Glomerular visceral epithelial cell (primary cell): ENCODE data around the gene DOCK10.
"Not testable (repeated sequence)": the region's sequence is repeated elsewhere in the genome, so short reads cannot be mapped to it uniquely, and the experiment has no call there.

Source experiments
- DNase-seq: peaks from one replicate; pipeline ENCODE4 v3.0.0-alpha.2; 2016; ENCODE audit errors: extremely low spot score

The DOCK10 gene

DNA sequence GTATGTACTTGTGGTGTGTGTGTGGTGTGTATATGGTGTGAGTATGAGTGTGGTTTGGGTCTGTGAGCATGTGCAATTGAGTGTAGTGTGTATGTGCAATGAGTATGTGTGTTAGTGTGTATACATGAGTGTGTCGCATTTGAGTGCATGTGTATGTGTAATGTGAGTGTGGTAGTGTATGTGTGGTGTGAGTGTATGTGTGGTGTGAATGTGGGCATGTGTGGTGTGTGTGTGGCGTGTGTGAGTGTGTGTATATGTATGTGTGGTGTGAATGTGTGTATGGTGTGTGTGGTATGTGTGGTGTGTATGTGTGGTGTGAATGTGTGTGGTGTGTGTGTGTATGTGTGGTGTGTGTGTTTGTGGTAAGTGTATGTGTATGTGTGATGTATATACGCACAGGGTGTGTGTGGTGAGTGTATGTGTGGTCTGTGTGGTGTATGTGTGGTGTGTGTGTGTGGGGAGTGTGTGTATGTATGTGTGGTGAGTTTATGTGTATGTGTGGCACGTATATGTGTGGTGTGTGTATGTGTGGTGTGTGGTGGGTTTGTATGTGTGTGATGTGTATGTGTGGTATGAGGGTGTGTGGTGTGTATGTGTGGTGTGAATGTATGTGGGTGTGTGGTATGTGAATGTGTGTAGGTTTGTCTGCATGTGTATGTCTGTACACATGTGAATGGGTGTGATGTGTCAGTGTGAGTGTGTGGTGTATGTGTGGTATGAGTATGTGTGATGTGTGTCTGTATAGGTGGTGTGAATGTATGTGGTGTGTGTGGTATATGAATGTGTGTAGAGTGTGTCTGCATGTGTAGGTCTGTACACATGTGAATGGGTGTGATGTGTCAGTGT lies 123.4 kb downstream of the DOCK10 start:
- no peak for DNase-seq

DNA sequence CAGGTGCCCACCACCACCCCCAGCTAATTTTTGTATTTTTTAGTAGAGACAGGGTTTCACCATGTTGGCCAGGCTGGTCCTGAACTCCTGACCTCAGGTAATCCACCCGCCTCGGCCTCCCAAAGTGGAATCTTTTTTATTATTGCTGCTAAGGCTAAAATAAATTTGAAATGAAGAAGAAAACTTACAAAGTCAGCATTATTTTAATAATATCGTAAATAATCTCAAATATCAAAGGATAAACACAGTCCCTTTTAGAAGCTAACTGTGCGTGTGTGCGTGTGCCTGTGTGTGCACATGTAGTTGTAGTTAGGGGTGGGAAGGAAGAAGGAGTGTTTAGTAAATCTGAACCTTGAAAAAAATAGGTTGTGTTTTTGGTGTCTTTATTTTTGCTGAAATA lies 125.0 kb downstream of the DOCK10 start:
- not testable (repeated sequence) for DNase-seq

DNA sequence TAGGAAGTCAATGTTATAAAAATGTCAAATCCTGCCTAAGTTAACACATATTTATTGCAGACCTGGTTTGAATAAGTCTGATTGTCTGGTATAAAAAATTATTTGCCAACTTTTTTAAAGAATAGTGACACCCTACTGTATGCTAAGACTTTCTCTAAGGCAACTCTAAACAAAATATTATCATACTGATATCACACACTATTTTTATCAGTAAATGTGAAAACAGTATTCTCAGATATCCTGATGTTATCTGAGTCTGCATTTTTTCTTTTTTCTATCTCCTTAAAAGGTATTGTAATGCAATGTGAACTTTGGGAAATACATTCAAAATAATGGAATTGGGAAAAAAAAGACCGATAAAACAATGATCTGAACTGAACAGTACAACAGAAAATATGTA lies 127.1 kb downstream of the DOCK10 start:
- DNase-seq: no peak

DNA sequence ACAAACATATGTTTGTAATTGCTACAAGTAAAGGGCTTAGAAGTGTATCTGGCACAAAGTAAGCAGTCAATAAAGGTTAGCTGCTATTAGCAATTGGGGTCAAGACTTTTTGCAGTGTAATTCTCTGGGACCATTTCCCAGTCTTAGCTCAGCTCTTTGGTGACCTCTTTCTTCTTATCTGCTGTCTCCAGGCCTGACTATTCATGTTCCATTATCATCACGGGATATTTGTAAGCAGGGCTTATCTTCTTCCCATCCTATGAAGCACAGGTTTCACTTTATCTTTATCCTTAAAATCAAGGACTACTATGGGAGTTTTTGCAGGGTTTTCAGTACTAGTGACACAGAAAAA lies 131.7 kb downstream of the DOCK10 start:
- DNase-seq: no peak

DNA sequence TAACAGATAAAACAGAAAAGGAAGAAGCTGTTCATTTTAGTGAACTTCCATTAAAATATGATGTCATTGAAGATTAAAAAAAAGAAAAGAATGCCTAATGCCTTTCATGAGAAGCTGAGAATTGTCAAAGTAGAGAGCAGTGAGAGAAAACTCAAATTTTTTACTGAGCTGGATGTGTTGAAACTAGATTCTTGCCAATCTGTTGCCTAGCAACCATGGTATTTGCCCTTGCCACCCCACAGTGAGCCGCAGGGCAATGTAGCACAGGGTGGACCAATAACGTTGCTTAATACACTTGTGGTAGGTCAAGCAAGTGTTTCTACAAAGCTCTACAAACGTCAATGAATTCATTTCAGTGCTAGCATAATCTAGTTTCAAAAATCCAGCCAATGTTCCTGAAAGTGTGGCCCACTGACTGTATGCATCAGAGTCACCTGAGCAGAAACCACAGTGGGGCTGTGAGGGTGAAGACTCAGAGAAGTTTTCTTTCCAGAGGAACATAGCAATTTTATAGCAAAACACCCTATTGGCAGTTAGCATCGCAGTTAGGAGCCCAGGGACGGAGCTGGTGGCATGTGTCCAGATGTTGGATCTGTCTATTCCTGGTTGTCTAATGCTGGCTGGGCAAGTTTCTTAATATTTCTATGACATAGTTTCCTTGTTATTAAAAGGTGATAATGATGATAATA lies 132.2 kb downstream of the DOCK10 start:
- peak; percentile 62 for DNase-seq

DNA sequence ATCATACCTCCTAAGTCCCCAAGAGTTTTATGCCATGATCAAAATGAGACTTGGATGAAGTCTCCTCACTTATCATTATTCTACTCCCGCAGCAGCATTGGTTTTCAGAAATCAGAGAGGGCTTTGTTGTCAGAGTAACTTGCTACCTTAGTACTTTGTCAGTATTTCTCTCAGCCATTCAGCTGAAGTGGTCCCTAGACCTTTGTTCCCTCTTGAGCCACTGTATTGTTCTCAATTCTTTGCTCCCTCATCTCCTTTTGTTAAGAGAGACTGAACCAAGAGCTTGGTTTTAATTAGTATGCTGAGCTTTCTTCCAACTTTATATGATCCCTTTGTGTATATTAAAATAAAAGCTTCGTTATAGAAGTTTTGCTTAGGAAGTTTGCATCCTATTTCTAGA lies 133.4 kb downstream of the DOCK10 start:
- no peak for DNase-seq

DNA sequence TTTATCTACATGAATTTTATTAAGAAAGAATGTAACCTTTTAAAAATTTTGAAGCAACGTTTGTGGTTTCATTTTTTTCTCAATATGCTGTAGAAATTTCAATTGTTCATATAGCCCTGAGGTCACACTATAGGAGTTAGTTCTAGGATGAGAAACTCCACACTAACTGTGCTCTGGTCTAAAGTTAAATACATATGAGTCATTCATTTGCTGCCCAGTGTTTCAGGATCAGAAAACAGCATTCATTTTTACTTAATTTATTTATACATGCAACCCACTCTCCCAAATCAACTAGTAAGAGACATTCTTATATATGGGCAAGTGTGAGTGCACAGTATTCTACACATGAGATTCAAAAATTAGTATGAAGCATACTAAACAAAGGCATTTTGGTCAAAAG lies 137.9 kb downstream of the DOCK10 start:
- no peak for DNase-seq

DNA sequence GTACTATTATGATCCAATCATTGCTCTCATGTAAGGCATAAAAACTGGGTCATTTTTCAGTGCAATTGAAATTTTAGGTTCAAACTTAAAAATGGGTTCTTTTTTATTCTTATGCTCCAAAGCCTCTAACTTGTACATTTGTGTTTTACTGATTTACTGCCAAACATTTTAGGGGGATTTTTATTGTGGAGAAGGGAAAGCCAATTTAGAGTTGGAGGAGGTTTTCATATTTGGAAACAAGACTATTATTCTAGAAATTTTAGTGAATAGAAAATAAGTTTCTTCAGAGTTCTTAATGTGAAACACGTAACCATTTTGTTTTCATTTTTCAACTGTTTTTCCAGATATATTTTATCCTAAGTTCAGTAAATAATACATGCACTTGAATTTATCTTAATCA lies 138.6 kb downstream of the DOCK10 start:
- DNase-seq: no peak

DNA sequence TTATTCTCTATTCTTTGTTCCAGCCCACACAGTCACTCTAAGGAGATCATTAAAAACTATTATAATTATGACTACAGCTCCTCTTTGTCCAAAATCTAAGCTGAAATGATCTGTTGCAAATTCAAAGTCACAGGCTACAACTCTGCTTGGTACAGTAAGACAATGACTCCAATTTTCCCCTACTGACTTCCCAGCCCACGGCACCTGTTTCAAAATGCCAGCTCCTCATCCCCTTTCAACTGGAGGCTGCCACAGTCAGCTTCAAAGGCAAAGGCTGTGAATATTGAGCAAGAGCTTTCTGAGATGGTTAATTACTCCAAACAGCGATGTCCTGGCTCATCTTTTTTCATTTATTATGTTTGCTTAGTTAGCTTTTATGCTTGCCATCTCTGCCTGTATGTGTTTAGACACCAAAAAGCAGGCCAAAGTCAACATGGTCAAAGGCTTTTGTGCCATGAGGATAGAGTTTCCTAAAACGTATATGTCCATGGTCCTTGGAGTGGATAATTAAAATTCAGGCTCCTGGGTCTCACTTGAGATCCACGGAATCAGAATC lies 141.1 kb downstream of the DOCK10 start:
- no peak for DNase-seq

DNA sequence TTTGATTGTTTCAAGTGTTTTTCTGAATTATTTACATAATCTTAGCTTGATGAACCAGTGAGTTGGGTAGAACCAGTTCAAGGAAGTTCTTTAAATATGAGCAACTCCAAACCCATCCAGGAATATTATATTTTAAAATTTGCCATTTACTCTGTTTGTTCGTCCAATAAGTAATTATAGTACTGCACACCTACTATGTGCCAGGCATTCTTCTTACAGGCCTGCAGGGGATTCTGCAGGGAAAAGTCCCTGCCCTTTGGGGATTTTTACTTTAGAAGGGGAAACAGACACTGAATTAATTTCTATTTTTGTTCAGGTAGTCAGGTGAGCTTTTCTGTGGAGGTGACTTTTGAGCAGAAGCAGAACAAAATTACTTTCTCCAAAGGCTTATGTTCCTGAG lies 146.9 kb downstream of the DOCK10 start:
- no peak for DNase-seq

DNA sequence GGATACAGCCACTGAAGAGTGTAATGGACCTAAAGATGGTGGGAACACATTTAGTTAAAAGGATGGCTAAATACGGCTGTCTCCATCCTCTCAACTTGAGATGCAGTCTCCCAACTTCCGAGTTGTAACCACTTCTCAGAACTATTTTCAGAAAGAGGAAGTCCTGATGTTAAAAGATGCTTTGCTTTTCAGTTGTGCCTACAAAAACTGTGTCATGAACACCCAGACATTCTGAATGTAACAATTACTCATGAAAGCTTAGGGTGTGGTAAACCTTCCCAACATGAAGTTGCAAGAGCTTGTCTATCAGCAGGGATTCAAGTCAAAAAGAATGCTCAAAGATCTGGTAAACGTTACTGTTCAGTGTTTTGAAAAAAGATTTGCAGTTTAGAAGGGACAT lies 147.9 kb downstream of the DOCK10 start:
- no peak for DNase-seq

DNA sequence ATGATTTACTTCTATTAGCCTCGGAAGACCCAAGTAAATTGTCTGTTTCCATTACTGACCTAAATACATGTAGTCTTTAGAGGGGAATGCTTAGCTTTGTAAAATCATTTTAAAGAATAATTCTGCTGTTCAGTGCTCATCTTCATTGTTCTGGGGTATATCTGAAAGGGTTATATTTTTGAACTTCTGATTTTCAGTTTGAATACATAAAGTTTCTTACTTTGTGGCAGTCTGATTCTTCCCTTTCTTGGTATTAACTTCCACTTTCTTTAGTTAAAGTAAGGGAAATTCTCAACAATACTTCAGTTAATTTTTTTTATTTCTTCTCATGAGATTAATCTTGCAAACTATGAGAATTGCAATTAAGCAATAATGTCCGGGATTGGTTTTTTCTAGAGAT lies 148.4 kb downstream of the DOCK10 start:
- DNase-seq: no peak

DNA sequence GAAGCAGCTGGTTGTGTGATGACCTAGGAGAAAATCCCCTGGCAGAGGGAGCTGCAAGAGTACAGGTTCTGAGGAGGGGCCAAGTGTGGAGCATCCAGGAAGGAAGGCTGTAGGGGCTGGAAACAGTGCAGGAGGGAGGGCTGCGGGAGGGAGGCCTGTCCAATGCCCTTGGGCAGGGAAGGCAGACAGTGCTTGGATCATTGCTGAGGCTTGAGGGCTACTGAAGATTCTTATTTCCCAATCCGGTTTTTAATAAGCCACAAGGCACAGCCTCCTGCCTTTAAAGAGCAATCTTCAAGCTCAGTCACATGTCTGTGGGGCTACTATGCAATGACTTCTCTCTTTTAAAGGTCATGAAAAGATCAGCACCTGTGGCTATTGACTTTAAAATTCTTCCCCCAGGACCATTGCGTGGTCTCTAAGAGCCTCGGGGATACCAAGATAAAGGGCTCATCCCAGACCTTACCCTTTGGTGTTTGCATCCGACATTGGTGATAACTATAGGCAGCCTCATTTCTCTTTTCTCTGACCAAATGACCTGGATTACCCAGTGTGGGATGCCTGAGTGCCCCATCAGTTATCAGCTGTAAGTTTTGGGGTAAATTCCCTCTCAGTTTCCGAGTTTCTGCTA lies 149.6 kb downstream of the DOCK10 start:
- no peak for DNase-seq

DNA sequence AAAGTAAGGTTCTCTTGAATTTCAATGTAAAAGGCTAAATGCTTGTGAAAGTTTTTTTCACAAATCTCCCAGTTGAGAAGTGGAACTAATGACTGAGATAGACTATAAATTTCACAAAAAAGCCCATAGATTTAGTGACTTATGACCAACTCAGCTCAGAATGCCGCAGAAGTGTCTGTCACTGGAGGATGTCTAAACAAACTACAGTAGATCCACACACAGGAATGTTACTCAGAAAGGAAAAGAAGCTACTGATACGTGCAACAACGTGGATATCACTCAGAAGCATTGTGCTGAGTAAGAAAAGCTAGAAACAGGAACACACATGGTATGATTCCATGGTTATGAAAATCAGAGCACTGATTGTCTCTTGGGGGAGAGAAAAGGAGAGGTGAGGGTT lies 151.9 kb downstream of the DOCK10 start:
- DNase-seq: no peak

DNA sequence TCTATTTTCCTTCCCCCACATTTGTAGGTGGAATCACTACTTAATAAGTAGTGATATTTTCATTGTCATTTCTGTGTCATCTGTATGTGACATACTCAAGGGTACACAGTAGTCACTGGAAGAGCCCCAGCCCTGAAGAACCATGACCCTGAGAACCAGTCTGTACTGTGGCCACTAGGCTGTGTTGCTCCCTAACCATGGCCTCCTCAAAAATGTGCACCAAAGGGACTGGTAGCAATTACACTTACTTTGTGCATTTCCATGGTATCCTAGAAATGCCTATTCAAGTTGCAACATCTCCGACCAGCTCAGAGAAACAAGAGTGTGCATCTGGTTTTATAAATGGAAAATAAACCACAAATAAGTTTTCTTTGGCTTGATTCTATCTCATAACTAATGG lies 155.1 kb downstream of the DOCK10 start:
- no peak for DNase-seq

DNA sequence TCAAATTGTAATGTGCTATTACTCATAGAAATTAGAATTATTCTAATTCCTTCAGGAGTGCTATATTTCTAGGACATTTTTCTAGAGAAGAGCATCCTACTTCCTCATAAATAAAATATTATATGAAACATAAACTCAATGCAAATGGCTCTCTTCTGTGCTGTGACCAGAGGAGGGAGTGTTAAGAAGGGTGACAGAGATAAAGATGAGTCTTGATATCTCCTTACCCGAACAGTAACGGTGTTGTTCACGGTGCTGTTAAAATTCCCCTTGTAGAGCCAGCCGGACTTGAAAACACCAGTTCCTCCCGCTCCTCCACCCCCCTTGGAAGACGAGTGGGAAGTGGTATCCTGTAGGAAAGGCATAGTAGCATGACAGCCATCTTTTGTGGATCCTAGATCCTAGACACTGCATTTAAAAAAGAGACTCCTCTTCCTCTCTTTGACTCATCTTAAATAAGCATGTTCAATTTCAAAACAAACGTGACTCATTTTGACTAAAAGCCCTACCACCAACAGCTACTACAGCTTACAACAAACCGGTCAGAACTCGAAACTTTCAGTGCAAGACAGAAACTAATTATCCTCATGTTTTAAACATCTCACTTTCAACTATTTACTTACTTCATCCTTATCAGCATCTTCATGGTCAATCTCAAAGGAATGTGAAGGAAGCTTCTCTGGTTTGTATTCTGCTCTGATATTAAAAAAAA lies 156.3 kb downstream of the DOCK10 start:
- peak; percentile 48 for DNase-seq

DNA sequence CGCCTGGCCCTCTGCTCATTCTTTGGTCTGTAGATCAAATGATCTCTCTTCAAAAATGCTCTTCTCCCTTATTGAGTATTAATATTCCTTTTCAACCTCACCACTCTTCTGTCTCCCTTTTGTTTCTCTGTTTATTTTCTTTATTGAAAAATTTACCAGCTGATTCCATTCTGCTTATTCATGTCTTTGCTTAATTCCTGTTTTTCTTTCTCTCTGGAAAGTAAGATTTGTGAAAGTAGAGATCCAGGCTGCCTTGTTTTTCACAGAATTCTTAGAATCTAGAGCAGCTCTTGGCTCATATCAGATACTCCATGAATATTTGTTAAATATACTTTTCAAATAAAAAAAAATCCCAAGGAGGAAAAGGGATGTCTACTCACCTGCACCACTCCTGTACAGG lies 157.0 kb downstream of the DOCK10 start:
- DNase-seq: no peak

DNA sequence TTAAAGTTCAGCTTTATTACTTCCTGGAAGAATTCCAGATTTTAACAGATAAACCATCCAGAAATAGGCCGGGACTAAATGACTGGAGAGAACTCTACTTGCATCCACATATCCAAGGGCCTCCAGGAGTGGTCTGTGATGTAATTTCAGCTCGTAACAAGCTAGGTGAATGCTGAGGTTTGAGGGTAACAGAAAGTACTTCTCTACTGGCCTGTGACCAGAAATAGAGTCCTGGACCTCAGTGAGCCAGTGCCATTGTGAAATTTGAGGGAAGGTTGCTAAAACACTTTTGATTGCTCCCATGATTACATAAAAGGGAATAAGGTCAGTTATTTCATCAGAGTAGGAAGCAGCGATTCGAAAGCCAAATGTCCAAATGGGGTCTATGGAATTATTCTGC lies 158.1 kb downstream of the DOCK10 start:
- peak; percentile 79 for DNase-seq

DNA sequence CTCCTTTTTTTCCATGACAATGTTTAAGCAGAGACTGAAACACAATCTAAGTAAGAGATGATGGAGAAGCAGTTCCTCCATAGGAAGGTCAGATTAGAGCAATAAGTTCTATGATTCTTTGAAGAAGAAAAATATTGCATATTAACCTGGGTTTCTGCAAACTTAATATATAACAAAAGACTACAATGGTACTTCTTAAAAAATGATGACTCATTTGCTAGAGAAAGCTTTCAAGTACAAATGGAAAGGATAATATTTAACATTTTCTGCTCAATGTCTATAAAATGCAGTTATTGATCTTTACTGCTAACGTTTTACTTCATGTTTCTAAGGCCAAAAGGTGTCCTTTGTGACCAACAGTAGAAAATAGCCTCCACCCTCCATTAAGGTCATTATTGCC lies 158.6 kb downstream of the DOCK10 start:
- no peak for DNase-seq

DNA sequence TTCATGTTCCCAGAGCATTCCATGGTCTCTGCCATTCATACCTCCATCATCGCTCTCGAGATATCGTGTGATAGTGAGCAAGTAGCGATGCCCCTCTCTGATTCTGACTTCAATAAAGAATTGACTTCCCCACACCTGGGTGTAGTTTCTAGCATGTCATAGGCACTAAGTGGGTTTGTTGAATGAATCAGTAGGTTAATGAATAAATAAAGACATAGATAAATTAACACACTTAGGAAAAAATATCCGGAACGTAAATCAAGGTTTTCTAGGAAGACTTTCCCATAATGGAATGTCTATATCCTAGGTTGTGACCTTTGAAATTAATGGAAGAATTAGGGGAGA lies 159.1 kb downstream of the DOCK10 start:
- DNase-seq: no peak

DNA sequence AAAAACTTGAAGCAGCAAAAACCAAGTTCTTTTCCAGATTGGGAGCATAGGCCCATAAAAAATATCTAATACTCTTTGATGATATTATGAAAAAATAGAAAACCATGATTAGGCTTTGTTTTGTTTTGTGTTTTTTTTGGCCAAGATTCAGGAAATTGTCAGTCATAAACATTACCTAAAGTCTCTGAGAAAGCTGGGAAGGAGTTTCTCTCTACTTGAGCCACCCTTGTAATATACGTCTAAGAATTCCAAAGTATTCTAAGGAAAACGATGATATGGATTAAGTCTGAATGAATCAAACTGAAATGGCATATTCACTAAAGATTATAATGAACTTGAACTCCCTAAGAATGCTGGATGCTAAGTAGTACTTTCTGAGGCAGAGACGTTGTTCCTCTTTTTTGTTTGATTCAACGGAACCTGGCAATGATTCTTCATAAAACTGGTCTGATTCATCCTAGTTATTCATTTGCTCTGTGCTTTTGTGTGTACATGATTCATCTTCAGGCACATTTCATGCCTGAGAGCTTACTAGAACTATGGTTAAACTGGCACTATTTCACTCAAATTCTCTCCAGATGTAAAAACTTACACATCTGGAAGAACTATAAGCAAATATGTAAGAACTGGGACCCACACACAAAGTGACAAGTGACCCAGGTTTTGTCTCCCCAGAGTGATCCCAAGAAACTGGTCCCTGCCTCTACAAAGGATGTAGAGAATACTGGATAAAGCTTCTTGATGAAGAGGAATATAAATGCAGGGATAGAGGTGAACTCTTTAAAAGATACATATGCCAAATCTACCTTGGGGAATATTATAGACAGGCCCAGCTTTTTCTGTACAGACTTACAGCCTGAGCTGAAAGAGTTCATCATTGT lies 159.7 kb downstream of the DOCK10 start:
- peak; percentile 75 for DNase-seq
